GM06990 (cell line): ENCODE data around the gene RHOH.

Source experiments
- DNase-seq: peaks from one replicate; pipeline ENCODE4 v3.0.0-alpha.2; 2011; ENCODE audit not compliant: insufficient read length; ENCODE audit errors: extremely low read depth
- H3K27me3 ChIP-seq: replicated peaks from 2 replicates; pipeline ENCODE4 v1.6.0; 2011; ENCODE audit warnings: low read length; ENCODE audit not compliant: control insufficient read depth, insufficient read depth
- H3K36me3 ChIP-seq: 2 replicates; pipeline ENCODE4 v1.5.1; 2011; ENCODE audit warnings: low read length; ENCODE audit not compliant: control insufficient read depth, insufficient read depth
- H3K4me3 ChIP-seq: replicated peaks from 2 replicates; pipeline ENCODE4 v1.5.1; 2011; ENCODE audit warnings: low read depth, mild to moderate bottlenecking, control low read depth, low read length
- CTCF ChIP-seq: IDR thresholded peaks from 2 replicates; pipeline ENCODE4 v1.5.1; 2011; ENCODE audit warnings: low read length, control low read depth, mild to moderate bottlenecking, inconsistent platforms; ENCODE audit not compliant: insufficient read depth, poor library complexity, severe bottlenecking

RHOH gene

GRCh38 chr4:40190019-40190418 is 6.8 kb upstream of the RHOH start:
- H3K27me3 ChIP-seq, result no peaks in the 10 kb centered on the region
- DNase-seq, result no peak
- no peak for TF ChIP-seq CTCF
- peak overlapping the region; percentile 59; the same call in 1 of the 2 replicates for H3K4me3 ChIP-seq
- no peaks in the 10 kb centered on the region for H3K36me3 ChIP-seq

GRCh38 chr4:40190465-40190864 is 6.4 kb upstream of the RHOH start:
- Histone ChIP-seq H3K36me3 (no peaks in the 10 kb centered on the region), H3K4me3 (peak overlapping the region; percentile 59), H3K27me3 (no peaks in the 10 kb centered on the region)
- no peak for DNase-seq
- no peak for TF ChIP-seq CTCF

GRCh38 chr4:40190880-40191815 is 5.7 kb upstream of the RHOH start:
- no peak for DNase-seq
- no peak for TF ChIP-seq CTCF

GRCh38 chr4:40192114-40193015 is 4.5 kb upstream of the RHOH start:
- no peak for TF ChIP-seq CTCF
- Histone ChIP-seq H3K27me3 (no peaks in the 10 kb centered on the region), H3K4me3 (peak overlapping the region; percentile 89), H3K36me3 (no peaks in the 10 kb centered on the region)
- peak; percentile 65 for DNase-seq

More at GRCh38 chr4:40190880-40191815, 5.7 kb upstream of the RHOH start:
- Histone ChIP-seq H3K4me3 (peak overlapping the region; percentile 59), H3K27me3 (no peaks in the 10 kb centered on the region), H3K36me3 (no peaks in the 10 kb centered on the region)

- H3K36me3 ChIP-seq, result no peaks in the 10 kb centered on the region
- H3K27me3 ChIP-seq, result no peaks in the 10 kb centered on the region
- DNase-seq, result peak; percentile 78
- H3K4me3 ChIP-seq, result peak overlapping the region; percentile 89
- TF ChIP-seq CTCF, result no peak
These were observed 3.7 kb upstream of the RHOH start for GRCh38 chr4:40193016-40193571.
